Measurements from ENCODE around the gene KAT2B. TPM values are rescaled to one million over a fixed set of nuclear protein-coding genes. Genes with fewer than 3 reads are reported as not detected.

Gene KAT2B
- total RNA-seq, 1 donor from 2014 or later = 94.3 TPM

GRCh38 chr3:20068512-20069177 lies 28.4 kb downstream of the KAT2B start:
- no peaks in the 10 kb centered on the region for H3K27me3 ChIP-seq (ENCODE audit: low read depth)
- TF ChIP-seq, protein P1, sequence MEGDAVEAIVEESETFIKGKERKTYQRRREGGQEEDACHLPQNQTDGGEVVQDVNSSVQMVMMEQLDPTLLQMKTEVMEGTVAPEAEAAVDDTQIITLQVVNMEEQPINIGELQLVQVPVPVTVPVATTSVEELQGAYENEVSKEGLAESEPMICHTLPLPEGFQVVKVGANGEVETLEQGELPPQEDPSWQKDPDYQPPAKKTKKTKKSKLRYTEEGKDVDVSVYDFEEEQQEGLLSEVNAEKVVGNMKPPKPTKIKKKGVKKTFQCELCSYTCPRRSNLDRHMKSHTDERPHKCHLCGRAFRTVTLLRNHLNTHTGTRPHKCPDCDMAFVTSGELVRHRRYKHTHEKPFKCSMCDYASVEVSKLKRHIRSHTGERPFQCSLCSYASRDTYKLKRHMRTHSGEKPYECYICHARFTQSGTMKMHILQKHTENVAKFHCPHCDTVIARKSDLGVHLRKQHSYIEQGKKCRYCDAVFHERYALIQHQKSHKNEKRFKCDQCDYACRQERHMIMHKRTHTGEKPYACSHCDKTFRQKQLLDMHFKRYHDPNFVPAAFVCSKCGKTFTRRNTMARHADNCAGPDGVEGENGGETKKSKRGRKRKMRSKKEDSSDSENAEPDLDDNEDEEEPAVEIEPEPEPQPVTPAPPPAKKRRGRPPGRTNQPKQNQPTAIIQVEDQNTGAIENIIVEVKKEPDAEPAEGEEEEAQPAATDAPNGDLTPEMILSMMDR (IDR thresholded peaks at IDR 0.05; ENCODE audit: borderline replicate concordance) = no peak
- no peaks in the 10 kb centered on the region for H3K36me3 ChIP-seq
- intact Hi-C loops (cut with micrococcal nuclease) = no loop called here
- peaks cover 90% of the 10 kb centered on the region for H3K4me1 ChIP-seq
- no peak for DNase-seq
- H3K4me3 ChIP-seq = no peak overlapping the region
- no peaks in the 10 kb centered on the region for H3K9me3 ChIP-seq (replicated peaks)
- H3K27ac ChIP-seq (replicated peaks) = peak overlapping the region; percentile 21

DNA sequence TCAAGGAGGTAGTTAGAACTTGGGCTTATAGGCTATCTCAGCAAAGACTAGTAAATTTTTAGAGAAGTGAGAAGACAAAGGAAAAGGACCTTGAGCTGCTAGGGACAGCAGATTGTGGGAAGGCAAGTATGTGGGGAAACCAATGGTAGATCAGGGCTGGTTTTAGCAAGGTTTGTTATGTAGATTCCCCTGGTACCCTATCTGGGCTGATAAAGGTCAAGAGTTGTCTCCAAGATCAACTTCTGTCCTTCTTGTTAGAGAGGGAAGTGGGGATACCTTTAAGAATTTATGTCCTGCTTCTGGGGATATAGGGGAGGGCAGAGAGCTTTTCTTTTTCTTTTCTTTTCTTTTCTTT lies 28.9 kb downstream of the KAT2B start:
- Histone ChIP-seq H3K4me3 (no peak overlapping the region), H3K9me3 (replicated peaks) (no peaks in the 10 kb centered on the region), H3K27ac (replicated peaks) (peak overlapping the region; percentile 21), H3K4me1 (peaks cover 90% of the 10 kb centered on the region), H3K27me3 (ENCODE audit: low read depth) (no peaks in the 10 kb centered on the region), H3K36me3 (no peaks in the 10 kb centered on the region)
- TF ChIP-seq, protein P1 (IDR thresholded peaks at IDR 0.05; ENCODE audit: borderline replicate concordance) = no peak
- no peak for DNase-seq
- intact Hi-C loops (cut with micrococcal nuclease) = no loop called here

DNA sequence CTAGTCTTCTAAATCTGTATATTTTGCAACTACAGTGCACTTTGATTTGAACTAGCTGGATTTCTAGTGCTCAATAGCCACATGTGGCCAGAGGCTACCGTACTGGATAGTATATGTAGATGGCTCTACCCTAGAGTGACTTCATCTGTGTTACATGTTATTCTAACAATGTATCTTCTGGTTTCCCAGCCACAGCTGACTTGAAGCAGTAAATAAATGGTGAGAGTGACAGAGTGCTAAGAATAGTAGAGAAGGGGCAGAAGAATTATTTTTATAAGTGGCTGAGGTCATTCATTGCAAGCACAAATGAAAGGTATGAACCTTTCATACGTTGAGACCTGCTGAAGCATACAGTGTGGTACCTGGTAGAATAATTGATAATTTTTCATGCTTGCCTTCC lies 30.9 kb downstream of the KAT2B start:
- no peaks in the 10 kb centered on the region for H3K36me3 ChIP-seq
- peak overlapping the region; percentile 71 for H3K27ac ChIP-seq (replicated peaks)
- intact Hi-C loops (cut with micrococcal nuclease) = no loop called here
- no peak for DNase-seq
- H3K4me3 ChIP-seq = no peak overlapping the region
- peaks cover 82% of the 10 kb centered on the region for H3K4me1 ChIP-seq
- H3K9me3 ChIP-seq (replicated peaks) = no peaks in the 10 kb centered on the region
- TF ChIP-seq, protein P1 (IDR thresholded peaks at IDR 0.05; ENCODE audit: borderline replicate concordance) = no peak
- H3K27me3 ChIP-seq (ENCODE audit: low read depth) = no peaks in the 10 kb centered on the region

GRCh38 chr3:20072422-20072821 lies 32.2 kb downstream of the KAT2B start:
- TF ChIP-seq, protein P1 (IDR thresholded peaks at IDR 0.05; ENCODE audit: borderline replicate concordance) = no peak
- Histone ChIP-seq H3K4me1 (peaks cover 75% of the 10 kb centered on the region), H3K27me3 (ENCODE audit: low read depth) (no peaks in the 10 kb centered on the region), H3K36me3 (no peaks in the 10 kb centered on the region), H3K4me3 (no peak overlapping the region), H3K27ac (replicated peaks) (peak overlapping the region; percentile 71), H3K9me3 (replicated peaks) (no peaks in the 10 kb centered on the region)
- DNase-seq = no peak
- intact Hi-C loops (cut with micrococcal nuclease) = no loop called here

GRCh38 chr3:20073068-20073467 lies 32.8 kb downstream of the KAT2B start:
- H3K27ac ChIP-seq (replicated peaks) = peak overlapping the region; percentile 71
- TF ChIP-seq, protein P1 (IDR thresholded peaks at IDR 0.05; ENCODE audit: borderline replicate concordance) = no peak
- no peaks in the 10 kb centered on the region for H3K36me3 ChIP-seq
- no peak for DNase-seq
- intact Hi-C loops (cut with micrococcal nuclease) = no loop called here
- H3K4me1 ChIP-seq = peaks cover 69% of the 10 kb centered on the region
- no peaks in the 10 kb centered on the region for H3K27me3 ChIP-seq (ENCODE audit: low read depth)
- no peaks in the 10 kb centered on the region for H3K9me3 ChIP-seq (replicated peaks)
- no peak overlapping the region for H3K4me3 ChIP-seq
